Suprapubic skin (tissue), 4 donors: ENCODE data around the gene WNT5B. TPM values are rescaled to one million over a fixed set of nuclear protein-coding genes. Genes with fewer than 3 reads are reported as not detected.

Experiments
- DNase-seq, 2 donors: peaks; one replicate each; pipeline ENCODE4 v3.0.0-alpha.2; 2019; ENCODE audit warnings: low spot score in 2 of 2
- H3K27ac ChIP-seq: fragments of 200-600 bp; sonication (generic); one replicate; pipeline ENCODE4 v1.5.1; 2019
- H3K27me3 ChIP-seq: fragments of 200-600 bp; sonication (generic); one replicate; pipeline ENCODE4 v1.5.1; 2019
- H3K36me3 ChIP-seq: fragments of 200-600 bp; sonication (generic); one replicate; pipeline ENCODE4 v1.5.1; 2019
- H3K4me1 ChIP-seq: fragments of 200-600 bp; sonication (generic); one replicate; pipeline ENCODE4 v1.5.1; 2019
- H3K4me3 ChIP-seq: fragments of 200-600 bp; sonication (generic); one replicate; pipeline ENCODE4 v1.5.1; 2019; ENCODE audit warnings: mild to moderate bottlenecking
- H3K9me3 ChIP-seq: fragments of 200-600 bp; sonication (generic); one replicate; pipeline ENCODE4 v1.5.1; 2019
- EP300 ChIP-seq: sonication (generic); formaldehyde crosslinking; IDR thresholded peaks from one replicate; pipeline ENCODE4 v1.6.1; 2017; ENCODE audit warnings: antibody characterized with exemption
- POLR2A ChIP-seq, 2 donors: fragments of 450-650 bp; IDR thresholded peaks; one replicate each; pipeline ENCODE4 v1.6.1; 2017; ENCODE audit warnings: antibody characterized with exemption in 2 of 2, mild to moderate bottlenecking in 2 of 2, moderate library complexity in 2 of 2
- POLR2AphosphoS5 ChIP-seq, 3 donors: sonication (generic); formaldehyde crosslinking; IDR thresholded peaks; one replicate each; pipeline ENCODE4 v1.6.1; 2017; ENCODE audit warnings: antibody characterized with exemption in 3 of 3
- WGBS: methylation state at CpG from one replicate; pipeline ENCODE4 v1.1.5; 2018; 5-methylcytosine and 5-hydroxymethylcytosine counted together
- total RNA-seq, 4 donors: library from RNA; depleted of rRNA; stranded (reverse); fragments of >200 nt; gene quantifications; one replicate each; pipeline ENCODE4 v1.1.0, GENCODE V29; 2016
- TF ChIP-seq, protein P1 (sequence below), 2 donors: fragments of 200-600 bp in 1 of 2; fragments of 450-650 bp in 1 of 2; sonication (generic) in 1 of 2; IDR thresholded peaks; one replicate each; pipeline ENCODE4 v1.5.1; 2016 to 2019; ENCODE audit warnings: antibody characterized with exemption in 2 of 2, mild to moderate bottlenecking in 1 of 2, moderate library complexity in 1 of 2

Gene WNT5B
- total RNA-seq, 4 donors from 2014 or later = 7.3 to 12.8 (median 8.3) TPM

DNA sequence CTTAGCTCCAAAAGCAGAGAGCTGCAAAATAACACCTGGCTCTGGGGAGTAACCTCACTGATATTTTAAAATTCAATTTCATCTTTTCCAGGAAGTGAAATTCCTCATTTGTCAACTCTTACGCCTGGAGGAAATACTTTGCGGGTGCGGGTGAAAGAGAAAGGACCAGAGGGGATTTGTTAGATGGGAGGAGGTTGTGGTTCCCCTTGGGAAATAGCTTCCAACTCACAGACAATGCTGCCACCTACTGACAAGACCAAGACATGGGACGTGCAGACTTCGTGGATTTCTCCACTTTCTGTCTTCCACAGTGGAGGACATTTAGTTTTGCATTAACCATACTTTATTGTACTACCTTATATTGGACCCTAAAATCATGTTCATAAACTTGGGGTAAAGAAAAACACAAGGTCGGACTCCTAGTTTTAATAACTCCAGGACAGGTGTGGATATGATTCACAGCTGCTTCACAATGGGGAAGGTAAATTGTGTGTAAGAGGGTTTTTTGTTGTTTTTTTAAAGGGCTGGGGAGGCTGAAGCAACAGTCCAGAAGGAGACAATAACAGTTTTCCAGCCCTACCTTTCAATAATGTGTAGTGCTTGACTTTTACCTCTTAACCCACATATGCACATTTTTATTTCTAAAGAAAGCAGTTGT, 45.5 kb upstream of the WNT5B start:
- Histone ChIP-seq H3K27me3 (no peaks in the 10 kb centered on the region), H3K9me3 (no peaks in the 10 kb centered on the region), H3K4me1 (peaks cover 21% of the 10 kb centered on the region), H3K4me3 (no peak overlapping the region), H3K36me3 (no peaks in the 10 kb centered on the region), H3K27ac (no peak overlapping the region)
- DNase-seq = no peak
- TF ChIP-seq POLR2A (IDR thresholded peaks at IDR 0.05) (no peak), POLR2AphosphoS5 (IDR thresholded peaks at IDR 0.05) (no peak), EP300 (no peak)
- TF ChIP-seq, protein P1, sequence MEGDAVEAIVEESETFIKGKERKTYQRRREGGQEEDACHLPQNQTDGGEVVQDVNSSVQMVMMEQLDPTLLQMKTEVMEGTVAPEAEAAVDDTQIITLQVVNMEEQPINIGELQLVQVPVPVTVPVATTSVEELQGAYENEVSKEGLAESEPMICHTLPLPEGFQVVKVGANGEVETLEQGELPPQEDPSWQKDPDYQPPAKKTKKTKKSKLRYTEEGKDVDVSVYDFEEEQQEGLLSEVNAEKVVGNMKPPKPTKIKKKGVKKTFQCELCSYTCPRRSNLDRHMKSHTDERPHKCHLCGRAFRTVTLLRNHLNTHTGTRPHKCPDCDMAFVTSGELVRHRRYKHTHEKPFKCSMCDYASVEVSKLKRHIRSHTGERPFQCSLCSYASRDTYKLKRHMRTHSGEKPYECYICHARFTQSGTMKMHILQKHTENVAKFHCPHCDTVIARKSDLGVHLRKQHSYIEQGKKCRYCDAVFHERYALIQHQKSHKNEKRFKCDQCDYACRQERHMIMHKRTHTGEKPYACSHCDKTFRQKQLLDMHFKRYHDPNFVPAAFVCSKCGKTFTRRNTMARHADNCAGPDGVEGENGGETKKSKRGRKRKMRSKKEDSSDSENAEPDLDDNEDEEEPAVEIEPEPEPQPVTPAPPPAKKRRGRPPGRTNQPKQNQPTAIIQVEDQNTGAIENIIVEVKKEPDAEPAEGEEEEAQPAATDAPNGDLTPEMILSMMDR (IDR thresholded peaks at IDR 0.05) = peak; percentile 65 to 84
- WGBS = 2% methylated on average over 6 of the region's 6 CpGs

DNA sequence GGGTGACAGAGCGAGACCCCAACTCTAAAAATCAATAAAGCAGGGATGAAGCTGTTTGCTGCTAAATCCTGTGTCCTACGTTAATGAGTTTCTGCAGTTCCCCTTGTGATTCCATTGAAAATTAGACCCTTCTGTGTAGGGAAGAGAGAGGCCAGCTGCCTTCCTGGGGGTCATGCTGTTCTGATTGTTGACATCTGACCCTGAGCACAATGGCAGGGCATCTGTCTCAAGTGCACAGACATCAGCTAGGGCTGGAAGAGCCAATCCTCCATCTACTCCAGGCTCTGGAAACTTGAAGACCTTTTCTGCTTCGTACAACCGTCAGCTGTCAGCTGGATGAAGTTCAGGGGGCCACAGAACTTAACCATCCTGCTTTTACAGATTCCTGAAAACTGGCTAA, 44.7 kb upstream of the WNT5B start:
- TF ChIP-seq, protein P1 (IDR thresholded peaks at IDR 0.05) = no peak
- no peak for TF ChIP-seq POLR2A (IDR thresholded peaks at IDR 0.05)
- no peak for TF ChIP-seq POLR2AphosphoS5 (IDR thresholded peaks at IDR 0.05)
- no peak for TF ChIP-seq EP300

DNA sequence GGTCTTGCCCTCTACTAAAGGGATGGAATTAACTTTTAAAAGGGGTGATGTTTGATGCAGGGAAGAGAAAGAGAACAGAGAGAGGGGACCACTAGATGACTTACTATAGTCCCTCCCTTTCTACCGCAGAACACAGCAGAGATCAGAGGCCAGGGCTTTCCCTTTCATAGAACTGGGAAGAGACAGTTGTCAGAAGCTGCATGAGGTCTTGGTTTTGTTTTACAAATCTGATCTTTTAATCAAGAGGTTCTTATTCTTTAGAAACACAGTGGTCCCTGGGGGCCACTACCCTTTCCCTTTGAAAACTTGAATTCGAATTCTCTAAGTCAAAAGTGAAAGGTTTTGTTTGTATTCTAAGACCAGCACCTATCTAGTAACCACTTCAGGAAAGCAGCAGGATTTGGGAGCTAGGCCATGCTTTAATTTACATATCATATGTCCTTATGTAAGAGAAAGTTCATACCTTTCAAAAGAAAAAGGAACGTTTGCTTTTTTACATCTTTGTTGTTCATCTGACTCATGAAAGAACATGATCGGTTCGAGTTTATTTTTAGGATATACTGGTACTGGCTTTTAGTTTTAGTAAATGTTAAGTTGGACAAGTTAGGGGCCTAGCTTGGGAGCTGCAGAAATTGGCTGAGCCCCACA, 41.0 kb upstream of the WNT5B start:
- no peak for DNase-seq
- Histone ChIP-seq H3K27me3 (no peaks in the 10 kb centered on the region), H3K27ac (no peak overlapping the region), H3K9me3 (no peaks in the 10 kb centered on the region), H3K36me3 (no peaks in the 10 kb centered on the region), H3K4me1 (peaks cover 63% of the 10 kb centered on the region), H3K4me3 (no peak overlapping the region)
- WGBS = 36% methylated on average over 5 of the region's 5 CpGs
- no peak for TF ChIP-seq POLR2AphosphoS5 (IDR thresholded peaks at IDR 0.05)
- no peak for TF ChIP-seq EP300
- TF ChIP-seq, protein P1 (IDR thresholded peaks at IDR 0.05) = no peak
- no peak for TF ChIP-seq POLR2A (IDR thresholded peaks at IDR 0.05)

More for the DNA sequence above, 44.7 kb upstream of the WNT5B start:
- DNase-seq = no peak
- H3K4me3 ChIP-seq = no peak overlapping the region
- 91% methylated on average over 4 of the region's 4 CpGs for WGBS
- H3K4me1 ChIP-seq = peaks cover 26% of the 10 kb centered on the region
- H3K36me3 ChIP-seq = no peaks in the 10 kb centered on the region
- no peak overlapping the region for H3K27ac ChIP-seq
- no peaks in the 10 kb centered on the region for H3K27me3 ChIP-seq
- no peaks in the 10 kb centered on the region for H3K9me3 ChIP-seq

- no peaks in the 10 kb centered on the region for H3K9me3 ChIP-seq
- H3K36me3 ChIP-seq = no peaks in the 10 kb centered on the region
- no peaks in the 10 kb centered on the region for H3K27me3 ChIP-seq
- H3K4me1 ChIP-seq = peaks cover 63% of the 10 kb centered on the region
- no peak for DNase-seq
- WGBS = 71% methylated on average over 3 of the region's 3 CpGs
- H3K27ac ChIP-seq = no peak overlapping the region
- H3K4me3 ChIP-seq = no peak overlapping the region
- TF ChIP-seq, protein P1 (IDR thresholded peaks at IDR 0.05) = no peak
- TF ChIP-seq EP300 (no peak), POLR2AphosphoS5 (IDR thresholded peaks at IDR 0.05) (no peak), POLR2A (IDR thresholded peaks at IDR 0.05) (no peak)
Measured at GRCh38 chr12:1588575-1588947, 40.5 kb upstream of the WNT5B start.

DNA sequence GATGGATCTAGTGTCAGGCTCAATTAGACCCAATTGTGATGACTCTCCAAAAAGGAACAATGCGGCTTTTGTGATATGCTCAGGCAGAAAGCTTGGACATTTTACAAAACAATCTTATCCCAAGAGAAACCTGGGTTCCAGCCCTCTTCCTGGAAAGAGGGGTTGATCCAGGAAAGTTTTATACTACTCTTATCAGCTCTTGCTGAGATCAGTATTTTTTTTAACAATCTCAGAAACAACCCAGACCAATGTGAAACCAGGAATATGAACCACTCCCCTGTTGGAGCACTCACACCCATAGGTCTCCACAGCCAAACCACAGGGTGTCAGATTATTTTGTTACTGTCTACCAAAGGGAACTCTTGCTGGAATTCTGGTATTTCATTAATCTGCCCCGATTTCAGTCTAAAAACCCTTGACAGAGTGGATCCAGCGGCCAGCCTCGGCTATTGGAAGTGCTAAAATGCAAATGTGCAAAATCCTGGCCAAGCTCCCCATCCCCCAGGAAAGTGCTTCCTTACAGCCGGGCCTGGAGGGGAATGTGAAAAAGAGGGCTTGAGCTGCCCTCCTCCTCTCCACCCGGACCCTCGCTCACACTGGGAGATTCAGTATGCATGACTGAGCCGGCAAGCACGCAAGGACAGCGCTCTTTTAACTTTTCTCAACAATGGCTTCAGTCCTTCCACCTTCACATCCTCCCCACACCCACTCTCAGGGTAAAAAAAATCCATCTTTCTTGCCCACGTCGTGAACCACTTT, 38.6 kb upstream of the WNT5B start:
- Histone ChIP-seq H3K27me3 (no peaks in the 10 kb centered on the region), H3K36me3 (no peaks in the 10 kb centered on the region), H3K27ac (peak overlapping the region; percentile 42), H3K4me3 (peak overlapping the region; percentile 34), H3K4me1 (peaks cover 70% of the 10 kb centered on the region), H3K9me3 (no peaks in the 10 kb centered on the region)
- DNase-seq = no peak
- 33% methylated on average over 12 of the region's 12 CpGs for WGBS
- TF ChIP-seq POLR2AphosphoS5 (IDR thresholded peaks at IDR 0.05) = no peak
- TF ChIP-seq POLR2A (IDR thresholded peaks at IDR 0.05) = no peak
- no peak for TF ChIP-seq EP300
- TF ChIP-seq, protein P1 (IDR thresholded peaks at IDR 0.05) = no peak
